ENCODE data around the gene EHMT2. TPM values are rescaled to one million over a fixed set of nuclear protein-coding genes. Genes with fewer than 3 reads are reported as not detected.

The EHMT2 gene
- total RNA-seq, 2 donors from 2014 or later: 113 to 121 TPM

DNA sequence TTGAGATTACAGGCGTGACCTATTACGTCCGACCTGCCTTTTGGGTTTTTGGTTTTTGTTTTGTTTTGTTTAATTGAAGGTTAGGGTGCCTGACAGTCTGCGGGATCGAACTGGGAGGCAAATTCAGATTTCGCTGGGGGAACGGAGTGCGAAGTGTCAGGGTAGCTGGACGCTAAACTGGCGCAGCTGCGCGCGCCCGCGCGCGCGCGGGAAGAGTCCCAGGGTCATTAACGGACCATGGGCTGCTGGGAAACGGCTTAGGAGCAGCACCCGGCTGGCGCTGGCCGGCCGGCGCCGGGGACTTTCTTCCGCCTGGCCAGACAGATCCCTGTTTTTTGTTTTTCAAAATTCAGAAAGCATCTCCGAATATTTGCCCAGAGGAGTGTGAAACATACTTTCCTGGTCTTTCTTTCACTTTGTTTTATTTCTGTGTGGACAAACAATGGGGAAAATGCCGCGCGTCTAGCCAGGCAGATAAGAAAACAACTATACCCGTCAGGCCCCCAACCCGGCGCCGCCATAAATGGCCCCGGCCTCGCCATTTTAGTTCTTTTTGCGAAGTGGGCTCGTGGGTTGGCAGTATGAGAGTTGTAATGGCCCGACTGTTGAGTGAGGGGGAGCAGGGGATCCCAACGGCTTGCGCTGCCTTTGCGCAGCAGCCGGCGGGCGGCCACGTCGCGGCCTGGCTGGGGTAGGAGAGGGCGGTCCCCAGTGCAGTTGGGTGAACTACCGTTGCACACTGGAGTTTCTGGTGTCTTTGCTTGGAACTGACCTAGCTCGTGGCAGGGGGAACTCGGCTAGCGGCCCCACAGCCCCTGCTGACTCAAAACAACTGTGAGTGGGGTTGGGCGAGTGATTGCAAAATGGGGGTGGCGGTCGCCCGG is 62.9 kb downstream of the EHMT2 start:
- Histone ChIP-seq H3K9me3 (ENCODE audit: control insufficient read depth, low read length) (no peaks in the 10 kb centered on the region), H3K27me3 (ENCODE audit: control insufficient read depth, insufficient read depth, low read length, poor library complexity, severe bottlenecking) (no peaks in the 10 kb centered on the region), H3K9ac (ENCODE audit: extremely low read depth, low read length, poor library complexity, severe bottlenecking) (peak overlapping the region; percentile 90), H3K4me1 (ENCODE audit: control insufficient read depth, insufficient read depth, low read length) (no peaks in the 10 kb centered on the region), H3K36me3 (ENCODE audit: control insufficient read depth, insufficient read depth, low read length) (peaks cover 37% of the 10 kb centered on the region), H3K27ac (ENCODE audit: low read depth, low read length) (peak overlapping the region; percentile 97), H3K4me3 (ENCODE audit: low read length) (peak overlapping the region; percentile 96)
- Mint-ChIP-seq H3K9me3 (no peaks in the 10 kb centered on the region), H3K27ac (peak overlapping the region; percentile 99), H3K27me3 (ENCODE audit: insufficient read depth) (no peaks in the 10 kb centered on the region), H3K4me3 (peak overlapping the region; percentile 100), H3K4me1 (peaks cover 21% of the 10 kb centered on the region), H3K36me3 (ENCODE audit: low read depth) (peaks cover 44% of the 10 kb centered on the region)
- WGBS, 2 experiments (ENCODE audit: insufficient coverage in 1 of 2, insufficient read length in 1 of 2): 1 to 2% methylated on average over 47 to 59 of the region's 59 CpGs
- peak; percentile 90 for DNase-seq
- TF ChIP-seq, protein P1, sequence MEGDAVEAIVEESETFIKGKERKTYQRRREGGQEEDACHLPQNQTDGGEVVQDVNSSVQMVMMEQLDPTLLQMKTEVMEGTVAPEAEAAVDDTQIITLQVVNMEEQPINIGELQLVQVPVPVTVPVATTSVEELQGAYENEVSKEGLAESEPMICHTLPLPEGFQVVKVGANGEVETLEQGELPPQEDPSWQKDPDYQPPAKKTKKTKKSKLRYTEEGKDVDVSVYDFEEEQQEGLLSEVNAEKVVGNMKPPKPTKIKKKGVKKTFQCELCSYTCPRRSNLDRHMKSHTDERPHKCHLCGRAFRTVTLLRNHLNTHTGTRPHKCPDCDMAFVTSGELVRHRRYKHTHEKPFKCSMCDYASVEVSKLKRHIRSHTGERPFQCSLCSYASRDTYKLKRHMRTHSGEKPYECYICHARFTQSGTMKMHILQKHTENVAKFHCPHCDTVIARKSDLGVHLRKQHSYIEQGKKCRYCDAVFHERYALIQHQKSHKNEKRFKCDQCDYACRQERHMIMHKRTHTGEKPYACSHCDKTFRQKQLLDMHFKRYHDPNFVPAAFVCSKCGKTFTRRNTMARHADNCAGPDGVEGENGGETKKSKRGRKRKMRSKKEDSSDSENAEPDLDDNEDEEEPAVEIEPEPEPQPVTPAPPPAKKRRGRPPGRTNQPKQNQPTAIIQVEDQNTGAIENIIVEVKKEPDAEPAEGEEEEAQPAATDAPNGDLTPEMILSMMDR (conservative IDR thresholded peaks at IDR 0.05): no peak

DNA sequence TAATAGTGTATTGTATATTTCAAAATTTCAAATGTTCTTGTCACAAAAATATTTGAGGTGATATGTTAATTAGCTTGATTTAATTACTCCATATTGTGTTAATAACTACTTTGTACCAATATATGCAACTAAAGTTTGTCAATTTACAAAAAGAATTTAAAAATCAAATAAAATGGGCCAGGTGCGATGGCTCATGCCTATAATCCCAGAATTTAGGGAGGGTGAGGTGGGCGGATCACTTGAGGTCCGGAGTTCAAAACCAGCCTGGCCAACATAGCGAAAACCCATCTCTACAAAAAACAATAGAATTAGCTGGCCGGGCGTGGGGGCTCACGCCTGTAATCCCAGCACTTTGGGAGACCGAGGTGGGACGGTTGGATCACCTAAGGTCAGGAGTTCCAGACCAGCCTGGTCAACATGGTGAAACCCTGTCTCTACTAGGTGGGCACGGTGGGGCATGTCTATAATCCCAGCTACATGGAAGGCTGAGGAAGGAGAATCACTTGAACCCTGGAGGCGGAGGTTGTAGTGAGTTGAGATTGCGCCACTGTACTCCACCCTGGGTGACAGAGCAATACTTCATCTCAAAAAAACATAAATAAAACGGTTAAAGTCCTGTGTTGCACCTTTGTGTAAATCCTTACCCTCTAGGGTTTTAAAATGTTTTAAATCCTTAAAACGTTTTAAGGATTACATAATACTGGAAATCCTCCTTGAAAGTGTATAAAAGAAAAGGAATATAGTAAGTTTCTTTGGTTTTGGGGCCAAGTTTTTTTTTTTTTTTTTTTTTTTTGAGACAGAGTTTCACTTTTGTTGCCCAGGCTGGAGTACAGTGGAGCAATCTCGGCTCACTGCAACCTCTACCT is 65.9 kb downstream of the EHMT2 start:
- DNase-seq: no peak
- Histone ChIP-seq H3K36me3 (ENCODE audit: control insufficient read depth, insufficient read depth, low read length) (peaks cover 8% of the 10 kb centered on the region), H3K4me3 (ENCODE audit: low read length) (peak overlapping the region; percentile 95), H3K9me3 (ENCODE audit: control insufficient read depth, low read length) (no peaks in the 10 kb centered on the region), H3K9ac (ENCODE audit: extremely low read depth, low read length, poor library complexity, severe bottlenecking) (no peak overlapping the region), H3K4me1 (ENCODE audit: control insufficient read depth, insufficient read depth, low read length) (no peaks in the 10 kb centered on the region), H3K27me3 (ENCODE audit: control insufficient read depth, insufficient read depth, low read length, poor library complexity, severe bottlenecking) (no peaks in the 10 kb centered on the region), H3K27ac (ENCODE audit: low read depth, low read length) (no peak overlapping the region)
- Mint-ChIP-seq H3K36me3 (ENCODE audit: low read depth) (peaks cover 15% of the 10 kb centered on the region), H3K4me1 (peaks cover 14% of the 10 kb centered on the region), H3K9me3 (no peaks in the 10 kb centered on the region), H3K27me3 (ENCODE audit: insufficient read depth) (no peaks in the 10 kb centered on the region), H3K4me3 (peak overlapping the region; percentile 68), H3K27ac (no peak overlapping the region)
- TF ChIP-seq, protein P1 (conservative IDR thresholded peaks at IDR 0.05): no peak
- 96% methylated on average over 8 to 15 of the region's 15 CpGs for WGBS, 2 experiments (ENCODE audit: insufficient coverage in 1 of 2, insufficient read length in 1 of 2)

DNA sequence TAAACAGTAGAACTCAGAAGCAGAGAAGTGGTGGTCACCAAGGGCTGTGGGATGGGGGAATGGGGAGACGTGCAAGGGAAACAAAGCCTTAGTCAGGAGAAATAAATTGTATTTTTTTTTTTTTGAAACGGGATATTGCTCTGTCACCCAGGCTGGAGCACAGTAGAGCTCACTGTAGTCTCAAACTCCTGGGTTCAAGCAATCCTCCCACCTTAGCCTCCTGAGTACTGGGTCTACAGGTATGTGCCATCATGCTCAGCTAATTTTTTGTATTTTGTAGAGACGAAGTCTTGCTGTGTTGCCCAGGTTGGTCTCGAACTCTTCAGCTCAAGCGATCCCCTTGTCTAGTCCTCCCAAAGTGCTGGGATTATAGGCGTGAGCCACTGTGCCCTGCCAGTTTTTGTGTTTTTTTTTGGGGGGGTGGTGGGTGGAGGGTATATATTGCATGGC is 66.6 kb downstream of the EHMT2 start:
- H3K9ac ChIP-seq (ENCODE audit: extremely low read depth, low read length, poor library complexity, severe bottlenecking): peak overlapping the region; percentile 74
- no peaks in the 10 kb centered on the region for H3K27me3 ChIP-seq (ENCODE audit: control insufficient read depth, insufficient read depth, low read length, poor library complexity, severe bottlenecking)
- DNase-seq: no peak
- 86 to 92% methylated on average over 6 of the region's 6 CpGs for WGBS, 2 experiments (ENCODE audit: insufficient coverage in 1 of 2, insufficient read length in 1 of 2)
- H3K9me3 Mint-ChIP-seq: no peaks in the 10 kb centered on the region
- peak overlapping the region; percentile 68 for H3K4me3 Mint-ChIP-seq
- H3K9me3 ChIP-seq (ENCODE audit: control insufficient read depth, low read length): no peaks in the 10 kb centered on the region
- H3K36me3 ChIP-seq (ENCODE audit: control insufficient read depth, insufficient read depth, low read length): peaks cover 1% of the 10 kb centered on the region
- peak overlapping the region; percentile 91 for H3K27ac Mint-ChIP-seq
- no peaks in the 10 kb centered on the region for H3K4me1 ChIP-seq (ENCODE audit: control insufficient read depth, insufficient read depth, low read length)
- peaks cover 12% of the 10 kb centered on the region for H3K4me1 Mint-ChIP-seq
- TF ChIP-seq, protein P1 (conservative IDR thresholded peaks at IDR 0.05): no peak
- H3K4me3 ChIP-seq (ENCODE audit: low read length): peak overlapping the region; percentile 95
- H3K36me3 Mint-ChIP-seq (ENCODE audit: low read depth): peaks cover 8% of the 10 kb centered on the region
- H3K27ac ChIP-seq (ENCODE audit: low read depth, low read length): no peak overlapping the region
- H3K27me3 Mint-ChIP-seq (ENCODE audit: insufficient read depth): no peaks in the 10 kb centered on the region

All from endodermal cell (in vitro differentiated cells).